Activated B cell treated with CpG ODN at 0.5 μM for 24 hours (primary cell): ENCODE results near the gene RECK. TPM values are rescaled to one million over a fixed set of nuclear protein-coding genes. Genes with fewer than 3 reads are reported as not detected.

Source experiments
- ATAC-seq: fragments of 200-7000 bp; cut with Tn5 transposase; one replicate; pipeline ENCODE4 v1.10.0; 2021; ENCODE audit warnings: low read depth, mild to moderate bottlenecking, moderate library complexity
- CTCF ChIA-PET: fragments of 350-600 bp; sonication (Branson Sonifier 250); formaldehyde crosslinking; loops from one replicate; lab custom pipeline; 2021; ENCODE audit warnings: antibody characterized with exemption; lab: Charles Lee
- POLR2A ChIA-PET: fragments of 350-600 bp; sonication (Branson Sonifier 250); formaldehyde crosslinking; loops from one replicate; lab custom pipeline; 2021; ENCODE audit warnings: antibody characterized with exemption; lab: Charles Lee
- DNase-seq: peaks from one replicate; pipeline ENCODE4 v3.0.0; 2022
- H3K27ac Mint-ChIP-seq: one replicate; pipeline ENCODE4 v1.8.0; 2020; ENCODE audit warnings: mixed read lengths
- H3K27me3 Mint-ChIP-seq: one replicate; pipeline ENCODE4 v1.8.0; 2021; ENCODE audit warnings: mixed read lengths
- H3K36me3 Mint-ChIP-seq: one replicate; pipeline ENCODE4 v1.8.0; 2021; ENCODE audit warnings: low read depth, mixed read lengths
- H3K4me1 Mint-ChIP-seq: one replicate; pipeline ENCODE4 v1.8.0; 2021; ENCODE audit warnings: mixed read lengths
- H3K4me3 Mint-ChIP-seq: one replicate; pipeline ENCODE4 v1.8.0; 2020; ENCODE audit warnings: mild to moderate bottlenecking, mixed read lengths
- H3K9me3 Mint-ChIP-seq: one replicate; pipeline ENCODE4 v1.8.0; 2020; ENCODE audit warnings: mixed read lengths
- intact Hi-C: fragments of 100-400 bp; cut with micrococcal nuclease; formaldehyde crosslinking; loops from one replicate; pipeline ENCODE4 v1.15.1; 2024
- total RNA-seq: library from RNA; stranded (reverse); gene quantifications from 2 replicates; pipeline ENCODE4 v1.2.3, GENCODE V29; 2022
- TF ChIP-seq, protein P1 (sequence below): fragments of 200-600 bp; IDR thresholded peaks from one replicate; pipeline ENCODE4 v1.8.0; 2022; ENCODE audit warnings: antibody characterized with exemption, mild to moderate bottlenecking

The RECK gene
- total RNA-seq, 1 donor from 2014 or later: 4.2 TPM

DNA sequence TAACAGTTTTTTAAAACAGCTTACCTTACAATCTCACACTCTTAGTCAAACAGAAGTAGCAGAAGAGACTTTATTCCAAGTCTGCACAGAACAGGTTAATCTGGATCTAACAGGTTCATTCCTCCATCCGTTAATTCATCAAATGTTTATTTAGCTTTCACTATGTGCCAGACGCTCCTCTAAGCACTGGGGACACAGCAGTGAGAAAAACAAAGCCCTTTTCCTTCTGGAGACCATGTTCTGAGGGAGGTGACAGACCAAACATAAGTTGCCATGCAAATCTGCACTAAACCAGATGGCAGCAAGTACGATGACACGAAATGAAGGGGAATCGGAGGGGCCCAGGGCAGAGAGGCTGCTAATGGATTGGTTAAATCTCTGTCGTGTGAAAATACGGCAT lies 82.8 kb downstream of the RECK start:
- Mint-ChIP-seq H3K27ac (no peak overlapping the region), H3K36me3 (peaks cover 13% of the 10 kb centered on the region), H3K27me3 (no peaks in the 10 kb centered on the region), H3K9me3 (no peaks in the 10 kb centered on the region), H3K4me3 (no peak overlapping the region), H3K4me1 (no peaks in the 10 kb centered on the region)
- intact Hi-C loops: no loop called here
- ATAC-seq (no peak), DNase-seq (no peak)
- ChIA-PET POLR2A (no interaction called here), CTCF (interaction anchor here (0.6 to 1.5 kb wide), 2 partner anchors 17 to 28 kb away, joined by 3 to 4 read pairs; no protein-coding TSS in a partner anchor)
- TF ChIP-seq, protein P1, sequence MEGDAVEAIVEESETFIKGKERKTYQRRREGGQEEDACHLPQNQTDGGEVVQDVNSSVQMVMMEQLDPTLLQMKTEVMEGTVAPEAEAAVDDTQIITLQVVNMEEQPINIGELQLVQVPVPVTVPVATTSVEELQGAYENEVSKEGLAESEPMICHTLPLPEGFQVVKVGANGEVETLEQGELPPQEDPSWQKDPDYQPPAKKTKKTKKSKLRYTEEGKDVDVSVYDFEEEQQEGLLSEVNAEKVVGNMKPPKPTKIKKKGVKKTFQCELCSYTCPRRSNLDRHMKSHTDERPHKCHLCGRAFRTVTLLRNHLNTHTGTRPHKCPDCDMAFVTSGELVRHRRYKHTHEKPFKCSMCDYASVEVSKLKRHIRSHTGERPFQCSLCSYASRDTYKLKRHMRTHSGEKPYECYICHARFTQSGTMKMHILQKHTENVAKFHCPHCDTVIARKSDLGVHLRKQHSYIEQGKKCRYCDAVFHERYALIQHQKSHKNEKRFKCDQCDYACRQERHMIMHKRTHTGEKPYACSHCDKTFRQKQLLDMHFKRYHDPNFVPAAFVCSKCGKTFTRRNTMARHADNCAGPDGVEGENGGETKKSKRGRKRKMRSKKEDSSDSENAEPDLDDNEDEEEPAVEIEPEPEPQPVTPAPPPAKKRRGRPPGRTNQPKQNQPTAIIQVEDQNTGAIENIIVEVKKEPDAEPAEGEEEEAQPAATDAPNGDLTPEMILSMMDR: no peak

DNA sequence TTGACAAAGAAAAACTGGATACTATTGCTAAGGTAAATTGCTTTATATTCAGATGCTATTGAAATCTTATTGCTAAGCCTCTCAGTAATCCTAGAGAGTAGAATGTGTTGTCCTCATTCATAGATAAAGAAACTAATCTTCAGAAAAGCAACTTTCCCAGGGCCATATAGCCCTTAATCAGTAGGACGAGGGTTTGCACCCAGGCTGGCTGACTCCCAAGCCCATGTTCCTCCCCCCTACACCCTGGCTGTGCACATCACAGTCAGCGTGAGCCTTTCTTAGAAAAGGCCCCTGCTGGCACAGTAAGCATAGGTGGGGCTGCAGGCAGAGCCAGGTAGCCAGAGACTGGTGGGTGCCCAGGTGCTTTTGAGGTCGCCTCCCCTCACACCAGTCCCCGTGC lies 84.0 kb downstream of the RECK start:
- Mint-ChIP-seq H3K36me3 (peaks cover 13% of the 10 kb centered on the region), H3K4me3 (no peak overlapping the region), H3K4me1 (no peaks in the 10 kb centered on the region), H3K27me3 (no peaks in the 10 kb centered on the region), H3K27ac (no peak overlapping the region), H3K9me3 (no peaks in the 10 kb centered on the region)
- ChIA-PET CTCF (no interaction called here), POLR2A (no interaction called here)
- no peak for DNase-seq
- TF ChIP-seq, protein P1: no peak
- intact Hi-C loops: no loop called here
- no peak for ATAC-seq

DNA sequence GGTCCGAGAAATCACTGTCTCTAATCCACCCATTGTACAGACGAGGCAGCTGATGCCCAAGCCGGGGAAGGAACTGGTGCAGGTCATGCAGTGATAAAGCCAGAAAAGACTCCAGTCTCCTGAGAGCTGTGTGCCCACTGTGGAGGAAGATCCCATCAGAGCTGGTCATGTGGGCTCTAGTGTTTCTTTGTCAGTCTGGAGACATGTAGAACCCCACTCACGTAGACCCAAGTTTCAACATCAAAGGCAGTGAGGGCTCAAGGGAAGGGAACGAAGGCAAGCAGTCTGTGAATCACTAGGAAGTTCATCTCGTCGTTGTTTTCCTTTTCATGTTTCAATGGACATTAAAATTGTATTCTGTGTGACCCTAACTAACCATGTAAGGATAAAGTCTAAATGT lies 85.3 kb downstream of the RECK start:
- CTCF ChIA-PET: no interaction called here
- peaks cover 13% of the 10 kb centered on the region for H3K36me3 Mint-ChIP-seq
- DNase-seq: no peak
- no peak overlapping the region for H3K4me3 Mint-ChIP-seq
- H3K4me1 Mint-ChIP-seq: no peaks in the 10 kb centered on the region
- H3K9me3 Mint-ChIP-seq: no peaks in the 10 kb centered on the region
- no peak overlapping the region for H3K27ac Mint-ChIP-seq
- TF ChIP-seq, protein P1: no peak
- intact Hi-C loops: no loop called here
- no peaks in the 10 kb centered on the region for H3K27me3 Mint-ChIP-seq
- no peak for ATAC-seq
- POLR2A ChIA-PET: interaction anchor here (1.4 kb wide), 1 partner anchor 45 kb away, joined by 3 read pairs; no protein-coding TSS in a partner anchor

DNA sequence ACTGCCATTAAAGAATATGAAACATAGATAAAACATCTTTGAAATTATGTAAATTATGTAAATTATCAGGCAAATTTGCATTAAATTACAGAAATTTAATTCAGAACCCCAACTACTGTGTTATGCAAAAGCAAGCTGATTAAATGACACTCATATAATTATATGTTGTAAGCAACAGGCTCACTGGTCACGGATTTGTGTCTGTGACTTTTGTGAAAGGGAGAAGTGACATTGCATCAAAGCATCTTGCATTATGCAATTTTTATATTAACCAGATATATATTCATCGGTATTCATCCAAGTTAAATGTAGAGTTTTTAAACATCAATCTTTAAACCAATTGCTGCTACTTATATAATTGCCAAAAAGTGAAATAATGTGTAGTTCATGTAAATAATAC lies 86.8 kb downstream of the RECK start:
- no peak overlapping the region for H3K27ac Mint-ChIP-seq
- H3K9me3 Mint-ChIP-seq: no peaks in the 10 kb centered on the region
- ChIA-PET POLR2A (interaction anchor here (1.1 kb wide), 1 partner anchor 29 kb away, joined by 9 read pairs; no protein-coding TSS in a partner anchor), CTCF (interaction anchor here (0.8 to 1.4 kb wide), 2 partner anchors 21 to 41 kb away, joined by 3 to 4 read pairs; no protein-coding TSS in a partner anchor)
- no peaks in the 10 kb centered on the region for H3K27me3 Mint-ChIP-seq
- H3K4me3 Mint-ChIP-seq: no peak overlapping the region
- H3K4me1 Mint-ChIP-seq: peaks cover 14% of the 10 kb centered on the region
- peaks cover 13% of the 10 kb centered on the region for H3K36me3 Mint-ChIP-seq
- no peak for ATAC-seq
- intact Hi-C loops: no loop called here
- TF ChIP-seq, protein P1: no peak
- DNase-seq: no peak

DNA sequence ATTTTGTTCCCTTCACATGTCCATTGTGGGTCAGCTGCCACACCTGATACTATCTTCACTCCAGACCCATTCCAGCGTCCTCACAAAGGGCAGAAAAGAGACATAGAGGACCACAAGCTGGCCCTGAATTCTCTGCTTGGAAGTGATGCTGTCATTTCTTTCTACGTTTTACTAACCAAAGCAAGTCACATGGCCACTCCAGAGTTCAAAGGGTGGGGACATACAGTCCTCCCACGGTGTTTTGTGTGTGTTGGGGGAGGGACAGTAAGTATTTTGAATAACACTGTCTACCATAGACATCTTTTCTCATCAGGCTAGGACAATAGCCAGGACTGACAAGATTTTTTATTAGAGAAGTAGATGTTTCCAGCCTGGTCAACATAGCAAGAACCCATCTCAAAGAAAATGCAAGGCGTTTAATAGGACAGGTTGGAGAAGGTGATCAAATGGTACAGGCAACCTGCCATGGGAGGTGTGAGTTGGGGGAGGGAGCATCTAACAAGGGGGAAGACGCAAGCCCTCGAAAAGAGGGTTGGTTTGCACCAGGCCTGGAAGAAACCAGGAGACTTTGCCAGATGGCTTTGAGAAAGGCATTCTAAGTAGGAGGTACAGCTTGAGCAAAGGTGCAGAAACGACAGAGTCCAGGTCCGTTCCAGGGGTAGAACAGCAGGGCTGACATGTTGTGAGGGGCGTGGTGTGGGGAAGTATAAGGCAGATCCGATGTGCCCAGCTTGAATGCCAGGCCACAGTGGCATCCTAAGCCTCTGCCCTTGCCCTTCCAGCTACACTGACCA lies 88.5 kb downstream of the RECK start:
- CTCF ChIA-PET: interaction anchor here (1.0 kb wide), 1 partner anchor 42 kb away, joined by 3 read pairs; no protein-coding TSS in a partner anchor
- ATAC-seq (no peak), DNase-seq (no peak)
- intact Hi-C loops: no loop called here
- Mint-ChIP-seq H3K4me1 (peaks cover 14% of the 10 kb centered on the region), H3K27ac (no peak overlapping the region), H3K36me3 (peaks cover 12% of the 10 kb centered on the region), H3K4me3 (no peak overlapping the region), H3K27me3 (no peaks in the 10 kb centered on the region), H3K9me3 (no peaks in the 10 kb centered on the region)
- TF ChIP-seq, protein P1: no peak
- POLR2A ChIA-PET: no interaction called here
